Activated naive CD4-positive, alpha-beta T cell treated with anti-CD3 and anti-CD28 coated beads for 36 hours (primary cell): Measurements from ENCODE around the gene CELA2A. TPM values are rescaled to one million over a fixed set of nuclear protein-coding genes. Genes with fewer than 3 reads are reported as not detected.
"Not testable (repeated sequence)": the region's sequence is repeated elsewhere in the genome, so short reads cannot be mapped to it uniquely, and the experiment has no call there.

ENCODE experiments used
- CTCF ChIA-PET: fragments of 350-600 bp; sonication (Branson Sonifier 250); formaldehyde crosslinking; loops from one replicate; lab custom pipeline; 2021; ENCODE audit warnings: antibody characterized with exemption; lab: Charles Lee
- DNase-seq: peaks from one replicate; pipeline ENCODE4 v3.0.0-alpha.2; 2020
- H3K27ac Mint-ChIP-seq: one replicate; pipeline ENCODE4 v1.8.0; 2021; ENCODE audit warnings: mild to moderate bottlenecking, mixed read lengths
- H3K27me3 Mint-ChIP-seq: one replicate; pipeline ENCODE4 v1.8.0; 2021; ENCODE audit warnings: low read depth, mixed read lengths
- H3K36me3 Mint-ChIP-seq: one replicate; pipeline ENCODE4 v1.8.0; 2021; ENCODE audit warnings: low read depth, mixed read lengths
- H3K4me1 Mint-ChIP-seq: one replicate; pipeline ENCODE4 v1.8.0; 2021; ENCODE audit warnings: low read depth, mixed read lengths
- H3K4me3 Mint-ChIP-seq: one replicate; pipeline ENCODE4 v1.8.0; 2021; ENCODE audit warnings: mild to moderate bottlenecking, moderate library complexity, mixed read lengths
- H3K9me3 Mint-ChIP-seq: one replicate; pipeline ENCODE4 v1.8.0; 2021; ENCODE audit warnings: mixed read lengths
- intact Hi-C: fragments of 100-400 bp; cut with micrococcal nuclease; formaldehyde crosslinking; loops from one replicate; pipeline ENCODE4 v1.15.1; 2023
- total RNA-seq, 2 experiments: library from RNA; stranded (reverse); gene quantifications; one replicate each; pipeline ENCODE4 v1.2.3, GENCODE V29; 2021

Gene CELA2A
- total RNA-seq, 2 experiments from 2014 or later, result not detected

DNA sequence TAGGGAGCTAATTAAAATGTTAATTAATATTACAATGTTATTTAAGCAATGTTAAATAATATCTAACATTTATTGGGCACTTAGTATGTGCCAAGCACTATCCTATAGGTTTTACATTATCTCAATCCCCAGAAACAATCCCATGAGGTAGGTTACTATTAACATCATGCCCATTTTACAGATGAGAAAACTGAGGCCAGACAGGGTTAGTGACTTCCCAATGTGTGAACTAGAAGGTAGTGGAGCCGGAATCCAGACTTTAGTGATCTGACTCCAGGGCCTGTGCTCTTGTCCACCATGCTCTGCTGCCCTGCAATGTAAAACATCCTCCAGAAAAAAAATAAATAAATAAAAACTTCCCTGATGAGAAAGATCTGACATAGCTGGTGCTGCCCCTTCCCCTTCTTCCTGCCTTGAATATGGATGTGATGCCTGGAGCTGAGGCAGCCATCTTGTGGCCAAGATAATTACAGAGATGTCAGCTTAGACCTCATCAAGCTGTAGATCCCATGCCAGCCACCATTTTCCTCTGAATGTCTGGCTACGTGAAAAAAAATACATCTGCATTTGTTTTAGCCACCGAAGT, 7.6 kb upstream of the CELA2A start:
- no peak overlapping the region for H3K27ac Mint-ChIP-seq
- no peaks in the 10 kb centered on the region for H3K36me3 Mint-ChIP-seq
- intact Hi-C loops, result no loop called here
- CTCF ChIA-PET, result interaction anchor here (0.6 to 1.2 kb wide), 3 partner anchors 17 to 562 kb away, joined by 3 to 5 read pairs (median 3); no protein-coding TSS in a partner anchor
- H3K4me3 Mint-ChIP-seq, result no peak overlapping the region
- no peak for DNase-seq
- H3K4me1 Mint-ChIP-seq, result no peaks in the 10 kb centered on the region
- peaks cover 2% of the 10 kb centered on the region for H3K27me3 Mint-ChIP-seq
- no peaks in the 10 kb centered on the region for H3K9me3 Mint-ChIP-seq

DNA sequence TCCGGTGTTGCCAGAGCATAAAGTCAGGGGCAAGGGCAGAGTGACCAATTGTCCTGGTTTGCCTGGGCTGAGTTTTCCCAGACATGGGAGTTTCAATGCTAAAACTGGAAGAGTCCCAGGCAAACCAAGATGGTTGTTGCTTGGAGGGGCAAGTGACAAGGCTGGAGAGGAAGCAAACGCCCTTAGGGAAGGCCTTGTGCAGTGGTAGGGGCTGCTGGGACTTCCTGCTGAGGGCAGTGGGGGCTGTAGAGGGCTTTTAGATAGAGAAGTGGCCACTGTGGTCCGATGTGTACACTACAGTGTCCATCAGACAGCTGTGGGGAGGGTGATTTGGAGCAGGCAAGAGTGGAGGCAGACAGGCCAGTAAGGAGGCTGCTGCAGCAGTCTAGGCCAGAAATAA, 7.0 kb upstream of the CELA2A start:
- Mint-ChIP-seq H3K4me1 (no peaks in the 10 kb centered on the region), H3K27me3 (peaks cover 2% of the 10 kb centered on the region)

GRCh38 chr1:15451014-15451722, 5.4 kb upstream of the CELA2A start:
- no peak overlapping the region for H3K27ac Mint-ChIP-seq

More for the DNA sequence above, 7.0 kb upstream of the CELA2A start:
- Mint-ChIP-seq H3K36me3 (no peaks in the 10 kb centered on the region), H3K27ac (no peak overlapping the region), H3K9me3 (no peaks in the 10 kb centered on the region), H3K4me3 (no peak overlapping the region)
- no peak for DNase-seq
- CTCF ChIA-PET, result interaction anchor here (0.8 kb wide), 1 partner anchor 126 kb away, joined by 5 read pairs; no protein-coding TSS in a partner anchor
- intact Hi-C loops, result no loop called here

GRCh38 chr1:15452216-15452615, 4.3 kb upstream of the CELA2A start:
- H3K9me3 Mint-ChIP-seq, result no peaks in the 10 kb centered on the region
- no peaks in the 10 kb centered on the region for H3K27me3 Mint-ChIP-seq
- CTCF ChIA-PET, result interaction anchor here (0.5 kb wide), 1 partner anchor 49 kb away, joined by 3 read pairs; no protein-coding TSS in a partner anchor

More at GRCh38 chr1:15451014-15451722, 5.4 kb upstream of the CELA2A start:
- H3K4me1 Mint-ChIP-seq, result no peaks in the 10 kb centered on the region
- CTCF ChIA-PET, result no interaction called here
- no peaks in the 10 kb centered on the region for H3K36me3 Mint-ChIP-seq
- no peaks in the 10 kb centered on the region for H3K9me3 Mint-ChIP-seq
- intact Hi-C loops, result no loop called here
- no peak for DNase-seq
- H3K4me3 Mint-ChIP-seq, result no peak overlapping the region
- no peaks in the 10 kb centered on the region for H3K27me3 Mint-ChIP-seq

DNA sequence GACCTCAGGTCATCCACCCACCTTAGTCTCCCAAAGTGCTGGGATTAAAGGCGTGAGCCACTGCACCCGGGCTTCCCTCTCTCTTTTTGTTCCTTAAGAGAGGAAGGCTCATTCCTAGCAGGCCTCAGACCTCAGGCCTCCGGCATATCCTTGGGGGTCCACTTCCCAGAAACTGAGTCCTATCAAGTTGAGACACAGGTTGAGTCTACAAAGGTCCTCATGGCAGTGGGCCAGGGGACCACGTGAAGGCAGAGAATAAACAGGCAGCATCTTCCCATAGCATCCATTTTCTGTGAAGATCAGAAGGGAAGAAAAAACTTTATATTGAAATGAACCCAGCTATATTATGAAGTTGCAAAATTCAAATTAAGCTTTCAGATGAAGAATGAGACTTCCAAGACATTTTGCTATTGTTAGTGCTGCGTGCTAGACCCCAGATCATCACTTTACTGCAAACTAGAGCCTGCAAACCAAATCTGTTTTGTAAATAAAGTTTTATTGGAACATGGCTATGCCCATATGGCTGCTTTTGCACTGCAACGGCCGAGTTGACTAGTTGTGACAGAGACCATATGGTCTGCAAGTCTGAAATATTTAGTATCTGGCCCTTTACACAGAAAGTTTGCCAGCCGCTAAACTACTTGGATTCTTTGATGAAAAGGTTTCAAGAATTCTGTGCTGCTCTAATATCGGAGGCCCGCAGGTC, 3.5 kb upstream of the CELA2A start:
- Mint-ChIP-seq H3K9me3 (no peaks in the 10 kb centered on the region), H3K27ac (no peak overlapping the region), H3K4me1 (no peaks in the 10 kb centered on the region), H3K36me3 (no peaks in the 10 kb centered on the region), H3K4me3 (no peak overlapping the region), H3K27me3 (no peaks in the 10 kb centered on the region)
- CTCF ChIA-PET, result no interaction called here
- no peak for DNase-seq
- intact Hi-C loops, result no loop called here

More at GRCh38 chr1:15452216-15452615, 4.3 kb upstream of the CELA2A start:
- no peak overlapping the region for H3K4me3 Mint-ChIP-seq
- no peaks in the 10 kb centered on the region for H3K36me3 Mint-ChIP-seq
- intact Hi-C loops, result no loop called here
- DNase-seq, result no peak
- no peak overlapping the region for H3K27ac Mint-ChIP-seq
- no peaks in the 10 kb centered on the region for H3K4me1 Mint-ChIP-seq

DNA sequence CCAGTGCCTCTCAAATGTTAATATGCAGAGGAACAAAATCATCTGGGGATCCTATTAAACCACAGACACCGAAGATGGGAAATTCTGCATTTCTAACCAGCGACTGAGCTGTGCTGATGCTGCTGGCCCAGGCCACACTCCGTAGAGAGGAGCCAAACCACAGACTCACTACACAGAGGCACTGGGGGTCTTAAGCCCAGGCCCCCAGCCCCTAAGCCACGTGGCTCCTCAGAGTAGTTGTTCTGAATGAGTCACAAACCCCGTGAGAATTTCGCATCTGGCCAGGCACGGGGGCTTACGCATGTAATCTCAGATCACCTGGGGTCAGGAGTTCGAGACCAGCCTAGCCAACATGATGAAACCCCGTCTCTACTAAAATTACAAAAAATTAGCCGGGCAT, 2.8 kb upstream of the CELA2A start:
- Mint-ChIP-seq H3K27me3 (no peaks in the 10 kb centered on the region), H3K4me3 (no peak overlapping the region), H3K36me3 (no peaks in the 10 kb centered on the region), H3K27ac (no peak overlapping the region), H3K4me1 (no peaks in the 10 kb centered on the region), H3K9me3 (no peaks in the 10 kb centered on the region)
- intact Hi-C loops, result no loop called here
- CTCF ChIA-PET, result no interaction called here
- DNase-seq, result no peak

- intact Hi-C loops, result no loop called here
- H3K27me3 Mint-ChIP-seq, result no peaks in the 10 kb centered on the region
- CTCF ChIA-PET, result no interaction called here
These were observed 2.3 kb upstream of the CELA2A start for GRCh38 chr1:15454256-15454655.

GRCh38 chr1:15455522-15455921, 1.0 kb upstream of the CELA2A start:
- Mint-ChIP-seq H3K4me1 (no peaks in the 10 kb centered on the region), H3K9me3 (no peaks in the 10 kb centered on the region), H3K27ac (no peak overlapping the region), H3K4me3 (no peak overlapping the region), H3K36me3 (no peaks in the 10 kb centered on the region), H3K27me3 (peaks cover 1% of the 10 kb centered on the region)
- CTCF ChIA-PET, result no interaction called here
- DNase-seq, result no peak
- intact Hi-C loops, result no loop called here

More at GRCh38 chr1:15454256-15454655, 2.3 kb upstream of the CELA2A start:
- Mint-ChIP-seq H3K9me3 (no peaks in the 10 kb centered on the region), H3K27ac (no peak overlapping the region), H3K4me1 (no peaks in the 10 kb centered on the region), H3K36me3 (no peaks in the 10 kb centered on the region), H3K4me3 (no peak overlapping the region)
- DNase-seq, result no peak

DNA sequence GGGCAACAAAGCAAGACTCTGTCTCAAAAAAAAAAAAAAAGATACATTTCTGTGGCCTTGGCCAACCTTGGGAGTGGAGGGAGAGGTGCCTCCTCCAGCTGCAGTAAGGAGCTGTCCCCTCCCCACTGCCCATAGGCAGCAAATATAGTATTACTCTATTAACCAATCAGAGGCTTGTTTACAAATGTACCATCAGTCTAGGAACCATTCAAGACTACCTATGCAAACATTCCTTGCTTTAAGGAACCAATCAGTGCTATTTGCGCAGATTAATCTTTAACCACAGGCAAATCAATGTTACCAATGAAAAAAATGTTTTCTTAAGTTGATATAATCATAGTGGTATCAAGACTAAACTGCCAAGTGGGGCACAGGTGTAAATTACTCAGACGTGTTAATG, 1.1 kb downstream of the CELA2A start:
- peaks cover 1% of the 10 kb centered on the region for H3K27me3 Mint-ChIP-seq
- no peak overlapping the region for H3K4me3 Mint-ChIP-seq
- DNase-seq, result no peak
- H3K27ac Mint-ChIP-seq, result no peak overlapping the region
- H3K36me3 Mint-ChIP-seq, result no peaks in the 10 kb centered on the region
- CTCF ChIA-PET, result no interaction called here
- H3K4me1 Mint-ChIP-seq, result no peaks in the 10 kb centered on the region
- intact Hi-C loops, result no loop called here
- H3K9me3 Mint-ChIP-seq, result no peaks in the 10 kb centered on the region

GRCh38 chr1:15458388-15458787, 1.9 kb downstream of the CELA2A start:
- H3K4me3 Mint-ChIP-seq, DNase-seq, CTCF ChIA-PET, H3K36me3 Mint-ChIP-seq, H3K9me3 Mint-ChIP-seq, H3K4me1 Mint-ChIP-seq, H3K27me3 Mint-ChIP-seq, intact Hi-C loops, H3K27ac Mint-ChIP-seq: not testable (repeated sequence)

GRCh38 chr1:15459771-15460707, 3.5 kb downstream of the CELA2A start:
- Mint-ChIP-seq H3K27me3 (peaks cover 1% of the 10 kb centered on the region), H3K27ac (no peak overlapping the region), H3K4me1 (no peaks in the 10 kb centered on the region), H3K4me3 (no peak overlapping the region), H3K9me3 (no peaks in the 10 kb centered on the region), H3K36me3 (no peaks in the 10 kb centered on the region)
- CTCF ChIA-PET, result no interaction called here
- intact Hi-C loops, result no loop called here
- DNase-seq, result no peak

DNA sequence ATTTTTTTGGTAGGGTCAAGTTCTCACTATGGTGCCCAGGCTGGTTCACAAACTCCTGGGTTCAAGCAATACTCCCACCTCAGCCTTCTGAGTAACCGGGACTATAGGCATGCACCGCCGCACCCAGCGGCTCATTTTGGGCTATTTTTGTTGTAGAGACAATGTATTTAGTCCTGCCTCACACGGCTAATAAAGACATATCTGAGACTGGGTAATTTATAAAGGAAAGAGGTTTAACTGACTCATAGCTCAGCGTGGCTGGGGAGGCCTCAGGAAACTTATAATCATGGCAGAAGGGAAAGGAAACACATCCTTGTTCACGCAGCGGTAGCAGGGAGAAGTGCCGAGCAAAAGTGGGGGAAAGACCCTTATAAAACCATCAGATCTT, 4.2 kb downstream of the CELA2A start:
- intact Hi-C loops, result no loop called here
- H3K9me3 Mint-ChIP-seq, result no peaks in the 10 kb centered on the region
- H3K27ac Mint-ChIP-seq, result no peak overlapping the region
- no peak overlapping the region for H3K4me3 Mint-ChIP-seq
- H3K4me1 Mint-ChIP-seq, result no peaks in the 10 kb centered on the region
- CTCF ChIA-PET, result no interaction called here
- peaks cover 1% of the 10 kb centered on the region for H3K27me3 Mint-ChIP-seq
- DNase-seq, result no peak
- no peaks in the 10 kb centered on the region for H3K36me3 Mint-ChIP-seq
